GM12878 (cell line): ENCODE measurements around the gene YWHAH. TPM values are rescaled to one million over a fixed set of nuclear protein-coding genes. Genes with fewer than 3 reads are reported as not detected.

Experiments used
- ATAC-seq: fragments of 200-7000 bp; cut with Tn5 transposase; 3 replicates; pipeline ENCODE4 v1.9.1; 2020; ENCODE audit warnings: mild to moderate bottlenecking, moderate library complexity
- BruUV-seq: library from RNA; stranded (reverse); fragments of 400-500 nt; replicated peaks from 2 replicates; lab custom pipeline; 2021; lab: Mats Ljungman, UMichigan
- CTCF ChIA-PET: fragments of 300-600 bp; sonication (Branson Sonifier 250); formaldehyde crosslinking; extraction: SDS; loops from one replicate; lab custom pipeline; 2021; ENCODE audit warnings: inconsistent platforms; lab: Yijun Ruan, JAX
- POLR2A ChIA-PET: fragments of 350-600 bp; formaldehyde crosslinking; extraction: SDS; loops from one replicate; lab custom pipeline; 2021; ENCODE audit warnings: inconsistent platforms; lab: Charles Lee
- RAD21 ChIA-PET: fragments of 300-600 bp; sonication (Branson Sonifier 250); formaldehyde crosslinking; loops from one replicate; lab custom pipeline; 2023; ENCODE audit warnings: antibody characterized with exemption; ENCODE audit not compliant: unreplicated experiment; lab: Charles Lee
- SMC1A ChIA-PET: fragments of 300-600 bp; sonication (Branson Sonifier 250); formaldehyde crosslinking; loops from one replicate; lab custom pipeline; 2023; ENCODE audit not compliant: unreplicated experiment, uncharacterized antibody; lab: Charles Lee
- DNase-seq: peaks from one replicate; pipeline ENCODE4 v3.0.0-alpha.2; 2011; ENCODE audit warnings: low read depth, low spot score
- FAIRE-seq: peaks from 3 replicates; lab custom pipeline; 2011; peaks lifted over from hg19 to GRCh38; lab: Jason Lieb, UNC
- H2AFZ ChIP-seq: 2 replicates; pipeline ENCODE4 v1.6.0; 2011; ENCODE audit warnings: low read depth, low read length, control low read depth; ENCODE audit not compliant: control insufficient read depth
- H3K27ac ChIP-seq: 2 replicates; pipeline ENCODE4 v1.5.1; 2011; ENCODE audit warnings: control low read depth; ENCODE audit not compliant: control insufficient read depth, insufficient read depth
- H3K27me3 ChIP-seq, 2 experiments: replicated peaks in 1 of 2; 2 replicates each; pipeline versions ENCODE4 v1.6.0 to v1.6.1; 2011; ENCODE audit warnings: low read length in 1 of 2; ENCODE audit not compliant: control insufficient read depth in 2 of 2, insufficient read depth in 2 of 2
- H3K36me3 ChIP-seq, 2 experiments: 2 replicates each; pipeline ENCODE4 v1.5.1; 2011; ENCODE audit warnings: low read length in 1 of 2; ENCODE audit not compliant: control insufficient read depth in 2 of 2, insufficient read depth in 2 of 2
- H3K4me1 ChIP-seq: 2 replicates; pipeline ENCODE4 v1.6.1; 2011; ENCODE audit warnings: mild to moderate bottlenecking, low read length, moderate library complexity, mixed read lengths; ENCODE audit not compliant: control insufficient read depth, insufficient read depth
- H3K4me2 ChIP-seq: 2 replicates; pipeline ENCODE4 v1.6.0; 2011; ENCODE audit warnings: control low read depth; ENCODE audit not compliant: control insufficient read depth, insufficient read depth
- H3K4me3 ChIP-seq: fragments of 200-600 bp; sonication (generic); 2 replicates; pipeline ENCODE4 v1.5.1; 2016
- H3K79me2 ChIP-seq: 2 replicates; pipeline ENCODE4 v1.6.0; 2011; ENCODE audit warnings: low read length; ENCODE audit not compliant: control insufficient read depth, insufficient read depth
- H3K9ac ChIP-seq: 2 replicates; pipeline ENCODE4 v1.8.0; 2011; ENCODE audit warnings: low read length, control low read depth, mixed read lengths; ENCODE audit not compliant: control insufficient read depth, insufficient read depth
- H3K9me3 ChIP-seq: replicated peaks from 3 replicates; pipeline ENCODE4 v1.5.1; 2011; ENCODE audit warnings: mild to moderate bottlenecking, low read length; ENCODE audit not compliant: control insufficient read depth, insufficient read depth
- H4K20me1 ChIP-seq: 2 replicates; pipeline ENCODE4 v1.6.0; 2011; ENCODE audit not compliant: control insufficient read depth, insufficient read depth
- BCL11A ChIP-seq: IDR thresholded peaks from 2 replicates; pipeline ENCODE4 v1.6.1; 2011; ENCODE audit warnings: low read depth, low read length
- BMI1 ChIP-seq: fragments of 450-650 bp; IDR thresholded peaks from 2 replicates; pipeline ENCODE4 v1.6.1; 2016; ENCODE audit warnings: mild to moderate bottlenecking, moderate library complexity, borderline replicate concordance
- IKZF2 ChIP-seq, 2 experiments: fragments of 450-650 bp; IDR thresholded peaks; 2 replicates each; pipeline ENCODE4 v1.6.1; 2017; ENCODE audit warnings: mild to moderate bottlenecking in 2 of 2, moderate library complexity in 2 of 2
- PBX3 ChIP-seq: IDR thresholded peaks from 2 replicates; pipeline ENCODE4 v1.6.1; 2011; ENCODE audit warnings: mild to moderate bottlenecking, low read depth, low read length, moderate library complexity; ENCODE audit not compliant: insufficient replicate concordance
- SPI1 ChIP-seq: IDR thresholded peaks from 2 replicates; pipeline ENCODE4 v1.6.1; 2011; ENCODE audit warnings: low read depth, mild to moderate bottlenecking, low read length, moderate library complexity, borderline replicate concordance; ENCODE audit not compliant: insufficient read depth
- WGBS: methylation state at CpG from one replicate; pipeline ENCODE4 v1.1.6; 2016; ENCODE audit warnings: low lambda C conversion rate; ENCODE audit not compliant: insufficient replicate concordance, insufficient coverage; ENCODE audit errors: missing lambda C conversion rate; 5-methylcytosine and 5-hydroxymethylcytosine counted together
- in situ Hi-C: fragments of 300-500 bp; cut with MboI; formaldehyde crosslinking; loops from 9 replicates; pipeline ENCODE4 v1.14.3; 2018; ENCODE audit warnings: mixed read lengths
- intact Hi-C: fragments of 100-400 bp; cut with micrococcal nuclease; formaldehyde crosslinking; loops from one replicate; pipeline ENCODE4 v1.14.2; 2022; ENCODE audit not compliant: unreplicated experiment
- polyA plus RNA-seq, 11 experiments: library from polyadenylated mRNA; depleted of rRNA in 4 of 11; unstranded in 6 of 11; stranded (reverse) in 5 of 11; fragments of >200 nt; fragmentation: Nextera tagmentation in 4 of 11; fragmentation: Illumina TruSeq in 1 of 11; extraction: Ambion mirVana in 4 of 11; extraction: Trizol in 1 of 11; gene quantifications; 1 replicate in 1 of 11; 2 replicates in 10 of 11; pipeline versions ENCODE4 v1.2.1 to v1.2.3, GENCODE V29; 2011 to 2016; ENCODE audit warnings: inconsistent platforms in 2 of 11, missing spikeins in 2 of 11, low read depth in 1 of 11
- total RNA-seq, 4 experiments: library from RNA; depleted of rRNA in 3 of 4; stranded (reverse); fragments of >200 nt in 3 of 4; fragmentation: Illumina TruSeq in 1 of 4; extraction: Trizol in 1 of 4; gene quantifications; 2 replicates each; pipeline versions ENCODE4 v1.2.1 to v1.2.3, GENCODE V29; 2013 to 2021

YWHAH gene
- total and polyA plus RNA-seq, 10 of the 15 experiments (the other 5 are each of a cell fraction or from before 2014, with no cell fraction given) = 34.2 to 197 (median 115) TPM

DNA sequence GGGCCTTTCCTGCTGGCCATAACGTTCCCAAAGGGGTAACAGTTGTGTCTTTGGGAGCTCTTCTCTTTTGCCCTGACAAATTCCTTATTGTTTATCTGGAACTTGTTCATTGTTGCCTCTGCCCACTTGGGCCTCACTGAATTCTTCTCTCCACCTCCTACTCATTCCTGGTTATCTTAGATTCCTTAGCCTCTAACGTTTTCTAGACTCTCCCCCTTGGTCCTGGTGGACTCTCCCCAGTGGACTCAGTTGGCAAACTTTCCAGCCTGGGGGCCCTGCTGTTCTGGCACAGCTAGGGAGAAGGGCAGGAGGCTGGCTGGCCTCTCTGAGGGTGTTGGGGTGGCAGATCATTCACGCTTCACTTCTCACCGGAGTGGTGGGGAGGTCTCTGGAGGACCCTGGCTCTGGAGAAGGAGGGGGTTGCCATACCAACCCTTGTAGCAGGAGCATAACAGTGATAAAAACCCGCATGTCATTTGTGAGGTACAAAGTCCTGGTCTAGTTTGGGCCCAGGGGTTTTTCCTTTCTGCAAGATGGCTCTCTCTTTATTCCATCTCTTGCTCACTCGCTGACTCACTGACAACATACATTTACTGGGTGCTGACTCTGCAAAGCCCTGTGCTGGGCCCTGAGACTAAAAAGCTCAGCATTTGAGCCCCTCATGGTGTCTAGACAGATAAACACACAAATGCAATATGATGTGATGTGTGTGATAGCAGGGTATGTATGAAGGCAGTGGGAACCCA lies 39.7 kb downstream of the YWHAH start:
- ATAC-seq (no peak), FAIRE-seq (no peak), DNase-seq (no peak)
- in situ Hi-C loops = no loop called here
- intact Hi-C loops = no loop called here
- H3K27ac ChIP-seq = no peak overlapping the region
- no peaks in the 10 kb centered on the region for H3K79me2 ChIP-seq
- RAD21 ChIA-PET = interaction anchor here (1.1 kb wide), 1 partner anchor 99 kb away, joined by 4 read pairs; no protein-coding TSS in a partner anchor
- 13% methylated on average over 6 of the region's 6 CpGs for WGBS
- no peaks in the 10 kb centered on the region for H3K9me3 ChIP-seq
- POLR2A ChIA-PET = no interaction called here
- H3K4me1 ChIP-seq = no peaks in the 10 kb centered on the region
- H3K36me3 ChIP-seq = no peaks in the 10 kb centered on the region
- CTCF ChIA-PET = interaction anchor here (1.6 kb wide), 1 partner anchor 14 kb away, joined by 6 read pairs; no protein-coding TSS in a partner anchor
- SMC1A ChIA-PET = no interaction called here
- TF ChIP-seq SPI1 = no peak
- no peak for TF ChIP-seq IKZF2 (IDR thresholded peaks at IDR 0.05)
- TF ChIP-seq BMI1 = no peak
- H3K4me3 ChIP-seq = no peak overlapping the region
- H2AFZ ChIP-seq = no peak overlapping the region
- no TSS peak for BruUV-seq
- no peak overlapping the region for H3K9ac ChIP-seq
- no peak overlapping the region for H3K4me2 ChIP-seq
- H3K27me3 ChIP-seq = no peaks in the 10 kb centered on the region
- no peaks in the 10 kb centered on the region for H4K20me1 ChIP-seq

GRCh38 chr22:31987218-31987617 lies 42.9 kb downstream of the YWHAH start:
- ChIA-PET SMC1A (no interaction called here), POLR2A (no interaction called here), RAD21 (no interaction called here), CTCF (interaction anchor here (0.6 kb wide), 1 partner anchor 148 kb away, joined by 3 read pairs; no protein-coding TSS in a partner anchor)
- no peaks in the 10 kb centered on the region; a peak in 2 of 4 replicates for H3K27me3 ChIP-seq
- no peak for TF ChIP-seq BCL11A
- TF ChIP-seq PBX3 = no peak
- BruUV-seq = no TSS peak
- H3K79me2 ChIP-seq = no peaks in the 10 kb centered on the region
- no peaks in the 10 kb centered on the region for H4K20me1 ChIP-seq
- no peak overlapping the region for H3K27ac ChIP-seq
- no peaks in the 10 kb centered on the region for H3K36me3 ChIP-seq
- FAIRE-seq = no peak
- DNase-seq = no peak
- H3K9me3 ChIP-seq = no peaks in the 10 kb centered on the region
- H2AFZ ChIP-seq = no peak overlapping the region
- H3K9ac ChIP-seq = no peak overlapping the region
- H3K4me3 ChIP-seq = no peak overlapping the region
- no peak for ATAC-seq
- 0% methylated on average over 1 of the region's 1 CpG for WGBS
- in situ Hi-C loops = no loop called here
- intact Hi-C loops = no loop called here
- H3K4me2 ChIP-seq = no peak overlapping the region
- H3K4me1 ChIP-seq = no peaks in the 10 kb centered on the region
